ENCODE measurements around the gene KCTD17.

GRCh38 chr22:37026325-37026724 is 25.2 kb upstream of the KCTD17 start:
- TF ChIP-seq POLR2A (IDR thresholded peaks at IDR 0.05) = no peak
- TF ChIP-seq, protein P1, sequence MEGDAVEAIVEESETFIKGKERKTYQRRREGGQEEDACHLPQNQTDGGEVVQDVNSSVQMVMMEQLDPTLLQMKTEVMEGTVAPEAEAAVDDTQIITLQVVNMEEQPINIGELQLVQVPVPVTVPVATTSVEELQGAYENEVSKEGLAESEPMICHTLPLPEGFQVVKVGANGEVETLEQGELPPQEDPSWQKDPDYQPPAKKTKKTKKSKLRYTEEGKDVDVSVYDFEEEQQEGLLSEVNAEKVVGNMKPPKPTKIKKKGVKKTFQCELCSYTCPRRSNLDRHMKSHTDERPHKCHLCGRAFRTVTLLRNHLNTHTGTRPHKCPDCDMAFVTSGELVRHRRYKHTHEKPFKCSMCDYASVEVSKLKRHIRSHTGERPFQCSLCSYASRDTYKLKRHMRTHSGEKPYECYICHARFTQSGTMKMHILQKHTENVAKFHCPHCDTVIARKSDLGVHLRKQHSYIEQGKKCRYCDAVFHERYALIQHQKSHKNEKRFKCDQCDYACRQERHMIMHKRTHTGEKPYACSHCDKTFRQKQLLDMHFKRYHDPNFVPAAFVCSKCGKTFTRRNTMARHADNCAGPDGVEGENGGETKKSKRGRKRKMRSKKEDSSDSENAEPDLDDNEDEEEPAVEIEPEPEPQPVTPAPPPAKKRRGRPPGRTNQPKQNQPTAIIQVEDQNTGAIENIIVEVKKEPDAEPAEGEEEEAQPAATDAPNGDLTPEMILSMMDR (IDR thresholded peaks at IDR 0.05) = no peak
